WTC11 (cell line): Measurements from ENCODE around the gene XPR1. TPM values are rescaled to one million over a fixed set of nuclear protein-coding genes. Genes with fewer than 3 reads are reported as not detected.

Experiments
- ATAC-seq: fragments of 200-7000 bp; cut with Tn5 transposase; 2 replicates; pipeline ENCODE4 v1.10.0; 2021; ENCODE audit warnings: mild to moderate bottlenecking, moderate library complexity
- CTCF ChIA-PET: fragments of 300-600 bp; sonication (Branson Sonifier 250); formaldehyde crosslinking; loops from one replicate; lab custom pipeline; 2021; ENCODE audit warnings: antibody characterized with exemption; lab: Charles Lee
- POLR2A ChIA-PET: fragments of 350-600 bp; sonication (Branson Sonifier 250); formaldehyde crosslinking; loops from one replicate; lab custom pipeline; 2021; ENCODE audit warnings: antibody characterized with exemption; lab: Charles Lee
- DNase-seq: peaks from one replicate; pipeline ENCODE4 v3.0.0; 2021; ENCODE audit warnings: low spot score
- H3K27ac Mint-ChIP-seq: 2 replicates; pipeline ENCODE4 v1.8.0; 2021; ENCODE audit warnings: mixed read lengths
- H3K27me3 Mint-ChIP-seq: 2 replicates; pipeline ENCODE4 v1.8.0; 2021; ENCODE audit warnings: low read depth, mild to moderate bottlenecking, moderate library complexity, mixed read lengths
- H3K36me3 Mint-ChIP-seq: 2 replicates; pipeline ENCODE4 v1.8.0; 2021; ENCODE audit warnings: mixed read lengths
- H3K4me1 Mint-ChIP-seq: 2 replicates; pipeline ENCODE4 v1.8.0; 2022; ENCODE audit warnings: mixed read lengths
- H3K4me3 Mint-ChIP-seq: 2 replicates; pipeline ENCODE4 v1.8.0; 2021; ENCODE audit warnings: mild to moderate bottlenecking, moderate library complexity, mixed read lengths
- H3K9me3 Mint-ChIP-seq: 2 replicates; pipeline ENCODE4 v1.8.0; 2021; ENCODE audit warnings: mixed read lengths
- CREB1 ChIP-seq: sonication (generic); formaldehyde crosslinking; IDR thresholded peaks from 2 replicates; pipeline ENCODE4 v1.8.0; 2023; ENCODE audit warnings: mild to moderate bottlenecking, missing genetic modification reagents
- EMX1 ChIP-seq: fragments of 250-450 bp; sonication (Bioruptor Pico); IDR thresholded peaks from 2 replicates; pipeline ENCODE4 v1.8.0; 2021; ENCODE audit warnings: mild to moderate bottlenecking
- GTF2I ChIP-seq: fragments of 250-450 bp; sonication (Bioruptor Pico); conservative IDR thresholded peaks from 2 replicates; pipeline ENCODE4 v1.4.0; 2021; ENCODE audit warnings: mild to moderate bottlenecking
- HMGA2 ChIP-seq: fragments of 250-450 bp; sonication (Bioruptor Pico); IDR thresholded peaks from 2 replicates; pipeline ENCODE4 v1.4.0; 2021; ENCODE audit warnings: mild to moderate bottlenecking, moderate library complexity
- JUN ChIP-seq: sonication (generic); formaldehyde crosslinking; IDR thresholded peaks from 2 replicates; pipeline ENCODE4 v1.8.0; 2023; ENCODE audit warnings: mild to moderate bottlenecking, missing genetic modification reagents
- MLX ChIP-seq: sonication (generic); formaldehyde crosslinking; IDR thresholded peaks from 2 replicates; pipeline ENCODE4 v1.8.1; 2023; ENCODE audit warnings: mild to moderate bottlenecking, missing genetic modification reagents, moderate library complexity
- NFE2L1 ChIP-seq: sonication (generic); formaldehyde crosslinking; IDR thresholded peaks from 2 replicates; pipeline ENCODE4 v1.8.1; 2023; ENCODE audit warnings: missing genetic modification reagents
- NR3C1 ChIP-seq: sonication (generic); formaldehyde crosslinking; conservative IDR thresholded peaks from 2 replicates; pipeline ENCODE4 v1.8.1; 2023; ENCODE audit warnings: low read depth, mild to moderate bottlenecking, missing genetic modification reagents
- PRRX2 ChIP-seq: fragments of 250-450 bp; sonication (Bioruptor Pico); IDR thresholded peaks from 2 replicates; pipeline ENCODE4 v1.8.0; 2021; ENCODE audit warnings: mild to moderate bottlenecking
- SMAD4 ChIP-seq: sonication (generic); formaldehyde crosslinking; IDR thresholded peaks from 2 replicates; pipeline ENCODE4 v1.8.0; 2022; ENCODE audit warnings: mild to moderate bottlenecking, missing genetic modification reagents
- SP1 ChIP-seq: sonication (generic); formaldehyde crosslinking; conservative IDR thresholded peaks from 2 replicates; pipeline ENCODE4 v1.8.1; 2022; ENCODE audit warnings: missing genetic modification reagents
- TCF7 ChIP-seq: sonication (generic); formaldehyde crosslinking; IDR thresholded peaks from 2 replicates; pipeline ENCODE4 v1.8.0; 2022; ENCODE audit warnings: mild to moderate bottlenecking, low read depth, missing genetic modification reagents, moderate library complexity
- ZNF138 ChIP-seq: sonication (generic); formaldehyde crosslinking; conservative IDR thresholded peaks from 2 replicates; pipeline ENCODE4 v1.8.1; 2022; ENCODE audit warnings: mild to moderate bottlenecking, moderate library complexity, missing genetic modification reagents
- ZNF232 ChIP-seq: sonication (generic); formaldehyde crosslinking; IDR thresholded peaks from 2 replicates; pipeline ENCODE4 v1.8.0; 2022; ENCODE audit warnings: mild to moderate bottlenecking, missing genetic modification reagents
- ZNF416 ChIP-seq: fragments of 250-450 bp; sonication (Bioruptor Pico); IDR thresholded peaks from 2 replicates; pipeline ENCODE4 v1.9.0; 2021; ENCODE audit warnings: mild to moderate bottlenecking, inconsistent platforms
- ZNF512 ChIP-seq: sonication (generic); formaldehyde crosslinking; IDR thresholded peaks from 2 replicates; pipeline ENCODE4 v1.8.1; 2022; ENCODE audit warnings: missing genetic modification reagents, borderline replicate concordance
- ZNF532 ChIP-seq: fragments of 250-450 bp; sonication (Bioruptor Pico); IDR thresholded peaks from 2 replicates; pipeline ENCODE4 v1.9.0; 2021; ENCODE audit warnings: mild to moderate bottlenecking, borderline replicate concordance
- total RNA-seq: library from RNA; stranded (reverse); gene quantifications from 3 replicates; pipeline ENCODE4 v1.2.3, GENCODE V29; 2021
- TF ChIP-seq, protein P1 (sequence below): fragments of 250-450 bp; sonication (Bioruptor Pico); IDR thresholded peaks from 2 replicates; pipeline ENCODE4 v1.8.0; 2021; ENCODE audit warnings: mild to moderate bottlenecking
- TF ChIP-seq, protein P2 (sequence below): sonication (generic); formaldehyde crosslinking; IDR thresholded peaks from 2 replicates; pipeline ENCODE4 v1.8.0; 2023; ENCODE audit warnings: missing genetic modification reagents

XPR1 gene
- total RNA-seq, 1 experiment from 2014 or later: 34.6 TPM

DNA sequence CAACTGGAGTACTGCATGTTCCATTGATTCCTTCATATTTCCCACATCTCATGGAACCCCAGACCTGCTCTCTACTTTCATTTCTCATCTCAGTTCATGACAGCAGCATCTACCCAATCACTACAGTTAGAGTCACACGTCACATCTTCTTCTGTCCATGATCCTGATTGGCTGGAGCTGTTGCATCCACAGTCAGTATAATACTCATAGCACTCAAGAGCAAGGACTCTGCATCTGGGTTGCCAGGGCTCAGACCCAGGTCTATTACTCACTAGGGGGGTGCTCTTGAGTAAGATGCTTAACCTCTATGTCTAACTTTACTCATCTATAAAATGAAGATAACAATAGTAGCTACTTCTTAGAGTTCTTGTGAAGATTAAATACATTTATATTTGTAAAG is 4.4 kb upstream of the XPR1 start (continued):
- no peak for TF ChIP-seq ZNF416 (CRISPR knock-in tag)
- no peak for TF ChIP-seq PRRX2 (CRISPR knock-in tag)
- no peak for TF ChIP-seq ZNF512 (CRISPR knock-in tag)
- no peak for TF ChIP-seq TCF7 (CRISPR knock-in tag)
- TF ChIP-seq HMGA2: no peak
- no peak for TF ChIP-seq SMAD4 (CRISPR knock-in tag)
- TF ChIP-seq SP1 (CRISPR knock-in tag): no peak
- TF ChIP-seq, protein P1, sequence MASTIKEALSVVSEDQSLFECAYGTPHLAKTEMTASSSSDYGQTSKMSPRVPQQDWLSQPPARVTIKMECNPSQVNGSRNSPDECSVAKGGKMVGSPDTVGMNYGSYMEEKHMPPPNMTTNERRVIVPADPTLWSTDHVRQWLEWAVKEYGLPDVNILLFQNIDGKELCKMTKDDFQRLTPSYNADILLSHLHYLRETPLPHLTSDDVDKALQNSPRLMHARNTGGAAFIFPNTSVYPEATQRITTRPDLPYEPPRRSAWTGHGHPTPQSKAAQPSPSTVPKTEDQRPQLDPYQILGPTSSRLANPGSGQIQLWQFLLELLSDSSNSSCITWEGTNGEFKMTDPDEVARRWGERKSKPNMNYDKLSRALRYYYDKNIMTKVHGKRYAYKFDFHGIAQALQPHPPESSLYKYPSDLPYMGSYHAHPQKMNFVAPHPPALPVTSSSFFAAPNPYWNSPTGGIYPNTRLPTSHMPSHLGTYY (CRISPR knock-in tag): no peak
- no peak for TF ChIP-seq ZNF138 (CRISPR knock-in tag)
- TF ChIP-seq CREB1 (CRISPR knock-in tag): no peak

- ATAC-seq: no peak
- DNase-seq: no peak
- H3K27me3 Mint-ChIP-seq: no peaks in the 10 kb centered on the region
- no peak overlapping the region for H3K27ac Mint-ChIP-seq
- POLR2A ChIA-PET: no interaction called here
- no peak for TF ChIP-seq NFE2L1 (CRISPR knock-in tag)
- no peak for TF ChIP-seq GTF2I (CRISPR knock-in tag)
- no peak for TF ChIP-seq EMX1
- no peak for TF ChIP-seq NR3C1 (CRISPR knock-in tag)
- no peak for TF ChIP-seq ZNF532
- TF ChIP-seq MLX (CRISPR knock-in tag): no peak
- no peak for TF ChIP-seq JUN (CRISPR knock-in tag)
- no peak for TF ChIP-seq ZNF232 (CRISPR knock-in tag)
- TF ChIP-seq, protein P2, sequence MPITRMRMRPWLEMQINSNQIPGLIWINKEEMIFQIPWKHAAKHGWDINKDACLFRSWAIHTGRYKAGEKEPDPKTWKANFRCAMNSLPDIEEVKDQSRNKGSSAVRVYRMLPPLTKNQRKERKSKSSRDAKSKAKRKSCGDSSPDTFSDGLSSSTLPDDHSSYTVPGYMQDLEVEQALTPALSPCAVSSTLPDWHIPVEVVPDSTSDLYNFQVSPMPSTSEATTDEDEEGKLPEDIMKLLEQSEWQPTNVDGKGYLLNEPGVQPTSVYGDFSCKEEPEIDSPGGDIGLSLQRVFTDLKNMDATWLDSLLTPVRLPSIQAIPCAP: no peak
- H3K9me3 Mint-ChIP-seq: no peaks in the 10 kb centered on the region
- H3K4me1 Mint-ChIP-seq: peaks cover 12% of the 10 kb centered on the region
- no peak overlapping the region for H3K4me3 Mint-ChIP-seq
- CTCF ChIA-PET: no interaction called here
- no peaks in the 10 kb centered on the region for H3K36me3 Mint-ChIP-seq
These were observed 3.2 kb upstream of the XPR1 start for GRCh38 chr1:180628646-180629045.
